GM19099 (cell line): ENCODE data around the gene AMIGO2.

ENCODE experiments used
- POLR2A ChIP-seq: IDR thresholded peaks from 3 replicates; pipeline ENCODE4 v1.6.1; 2011; ENCODE audit warnings: low read depth; ENCODE audit not compliant: insufficient read length; ENCODE audit errors: extremely low read depth

AMIGO2 gene

DNA sequence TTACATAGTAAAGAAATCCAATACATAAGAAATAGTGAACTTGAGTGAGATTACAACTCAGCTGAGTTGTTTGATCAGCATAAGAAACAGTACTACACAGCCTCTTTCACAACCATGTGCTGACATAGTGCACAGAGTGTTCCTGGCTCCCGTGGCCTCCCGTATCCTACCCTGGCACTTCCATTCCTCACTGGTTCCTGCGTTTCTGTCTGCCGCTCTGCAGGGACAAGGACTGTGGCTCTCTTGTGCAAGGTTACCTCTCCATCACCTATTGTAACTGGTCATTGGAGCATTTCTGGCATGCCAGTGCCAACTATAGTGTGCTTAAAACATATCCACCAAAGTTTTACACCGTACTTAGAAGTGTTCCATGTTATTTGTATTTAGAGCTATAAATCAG, 46.7 kb downstream of the AMIGO2 start:
- TF ChIP-seq POLR2A: no peak

DNA sequence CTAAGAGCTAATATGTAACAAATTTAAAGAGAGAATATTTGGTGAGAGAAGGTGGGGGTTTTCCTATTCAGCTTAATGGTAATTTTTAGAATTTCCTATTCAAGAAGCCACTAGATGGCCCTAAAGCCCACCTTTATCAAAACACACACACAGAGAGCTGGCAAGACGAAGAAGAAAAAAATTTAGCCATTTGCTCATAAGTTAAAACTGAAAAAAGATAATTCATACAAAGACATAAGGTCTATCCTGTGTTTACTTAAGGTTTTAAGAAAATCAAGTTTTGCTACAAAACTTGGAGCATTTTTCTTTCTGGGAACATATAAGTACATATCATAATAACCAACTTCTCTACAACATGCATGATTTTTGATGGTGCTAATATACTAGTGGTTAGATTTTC, 47.1 kb downstream of the AMIGO2 start:
- no peak for TF ChIP-seq POLR2A

DNA sequence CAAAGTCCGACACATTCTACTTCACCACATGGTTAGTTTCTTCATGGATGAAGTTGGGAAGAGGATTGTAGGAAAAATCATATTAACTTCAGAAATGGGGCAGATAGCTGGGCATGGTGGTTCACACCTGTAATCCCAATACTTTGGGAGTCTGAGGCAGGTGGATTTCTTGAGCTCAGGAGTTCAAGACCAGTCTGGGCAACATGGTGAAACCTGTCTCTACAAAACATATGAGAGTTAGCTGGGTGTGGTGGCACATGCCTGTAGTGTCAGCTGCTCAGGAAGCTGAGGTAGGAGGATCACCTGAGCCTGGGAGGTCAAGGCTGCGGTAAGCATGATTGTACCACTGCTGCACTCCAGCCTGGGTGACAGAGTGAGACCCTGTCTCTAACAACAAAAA, 49.9 kb downstream of the AMIGO2 start:
- TF ChIP-seq POLR2A: no peak

DNA sequence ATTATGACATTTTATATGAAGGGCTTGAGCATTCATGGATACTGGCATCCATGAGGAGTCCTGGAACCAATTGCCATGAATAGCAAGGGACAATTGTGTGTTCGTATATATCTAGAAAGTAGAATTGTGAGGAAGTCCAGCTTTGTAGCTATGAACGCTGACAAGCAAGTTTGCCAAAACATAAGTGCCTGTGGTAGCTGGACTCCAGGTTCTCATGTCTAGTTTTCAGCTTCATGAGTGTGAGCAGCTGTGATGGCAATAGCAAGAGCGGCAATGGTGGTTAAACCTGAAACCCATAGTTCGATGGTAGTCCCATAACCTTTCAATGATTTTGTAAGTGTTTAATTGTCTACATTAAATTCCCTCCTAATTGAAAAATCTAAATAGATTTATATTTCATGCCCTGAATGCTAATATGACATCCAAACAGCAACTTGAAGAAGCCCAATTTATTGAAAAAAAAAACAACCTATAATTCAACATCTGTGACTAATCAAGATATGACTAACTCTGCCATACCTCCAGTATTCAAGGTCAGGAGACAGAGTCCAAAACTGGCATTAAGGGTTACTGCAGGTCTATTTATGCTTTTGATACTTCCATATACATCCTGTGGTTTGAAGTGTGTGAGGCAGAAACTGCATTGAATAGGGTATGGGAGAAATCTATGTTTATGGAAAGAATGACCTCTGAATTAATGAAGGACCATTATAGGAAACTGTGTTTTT, 50.6 kb downstream of the AMIGO2 start:
- no peak for TF ChIP-seq POLR2A

DNA sequence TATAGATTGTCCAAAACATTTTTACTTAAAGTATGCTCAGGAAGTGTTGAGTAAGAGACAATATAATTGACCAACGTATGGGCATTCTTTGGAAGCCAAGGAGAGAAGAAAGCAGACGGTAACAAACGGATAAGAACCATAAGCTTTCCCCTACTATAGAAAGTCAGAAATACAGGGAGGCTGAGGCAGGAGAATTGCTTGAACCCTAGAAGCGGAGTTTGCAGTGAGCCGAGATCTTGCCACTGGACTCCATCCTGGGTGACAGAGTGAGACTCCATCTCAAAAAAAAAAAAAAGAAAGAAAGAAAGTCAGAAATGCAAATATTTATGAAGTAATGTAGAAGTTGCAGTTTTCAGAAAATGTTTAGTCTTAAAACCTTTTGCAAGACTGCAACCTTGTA, 51.6 kb downstream of the AMIGO2 start:
- no peak for TF ChIP-seq POLR2A
